Vagina (tissue), 2 donors: ENCODE measurements around the gene NLRP1. TPM values are rescaled to one million over a fixed set of nuclear protein-coding genes. Genes with fewer than 3 reads are reported as not detected.

Experiments
- DNase-seq, 2 donors: peaks; one replicate each; pipeline ENCODE4 v3.0.0-alpha.2; 2017; ENCODE audit errors: extremely low spot score in 2 of 2
- H3K27ac ChIP-seq: fragments of 200-600 bp; sonication (generic); one replicate; pipeline ENCODE4 v1.5.1; 2019
- H3K27me3 ChIP-seq: fragments of 200-600 bp; sonication (generic); one replicate; pipeline ENCODE4 v1.5.1; 2019
- H3K36me3 ChIP-seq, 2 donors: fragments of 200-600 bp; sonication (generic); one replicate each; pipeline ENCODE4 v1.5.1; 2017 to 2019
- H3K4me1 ChIP-seq: fragments of 200-600 bp; sonication (generic); one replicate; pipeline ENCODE4 v1.5.1; 2019
- H3K4me3 ChIP-seq, 2 donors: fragments of 200-600 bp; sonication (generic); 1 replicate in 1 of 2; 2 replicates in 1 of 2; pipeline ENCODE4 v1.5.1; 2016 to 2019
- H3K9me3 ChIP-seq: fragments of 200-600 bp; sonication (generic); one replicate; pipeline ENCODE4 v1.5.1; 2019
- CTCF ChIP-seq, 3 experiments: fragments of 450-650 bp in 2 of 3; fragments of 200-600 bp in 1 of 3; sonication (generic) in 1 of 3; IDR thresholded peaks; one replicate each; pipeline ENCODE4 v1.5.1; 2017 to 2019; ENCODE audit warnings: antibody characterized with exemption in 3 of 3, mild to moderate bottlenecking in 2 of 3, moderate library complexity in 2 of 3
- POLR2A ChIP-seq, 2 donors: fragments of 450-650 bp; IDR thresholded peaks; one replicate each; pipeline ENCODE4 v1.6.1; 2017; ENCODE audit warnings: antibody characterized with exemption in 2 of 2, mild to moderate bottlenecking in 2 of 2, moderate library complexity in 2 of 2
- POLR2AphosphoS5 ChIP-seq, 2 donors: sonication (generic); formaldehyde crosslinking; IDR thresholded peaks; one replicate each; pipeline ENCODE4 v1.9.0; 2017; ENCODE audit warnings: antibody characterized with exemption in 2 of 2, mild to moderate bottlenecking in 2 of 2, low read depth in 1 of 2; ENCODE audit not compliant: insufficient read depth in 1 of 2
- intact Hi-C: fragments of 100-400 bp; cut with DNase I; formaldehyde crosslinking; loops from one replicate; pipeline ENCODE4 v1.15.1; 2023
- total RNA-seq: library from RNA; depleted of rRNA; stranded (reverse); fragments of >200 nt; gene quantifications from one replicate; pipeline ENCODE4 v1.2.3, GENCODE V29; 2016

Gene NLRP1
- total RNA-seq, 1 donor from 2014 or later = 83.7 TPM

GRCh38 chr17:5511401-5512225, 72.7 kb downstream of the NLRP1 start:
- intact Hi-C loops = no loop called here
- TF ChIP-seq POLR2AphosphoS5 (IDR thresholded peaks at IDR 0.05; ENCODE audit: insufficient read depth in 1 of 2, low read depth in 1 of 2) (no peak), POLR2A (IDR thresholded peaks at IDR 0.05) (no peak), CTCF (IDR thresholded peaks at IDR 0.05) (no peak)
- no peak overlapping the region for H3K4me3 ChIP-seq
- peaks cover 0 to 29% of the 10 kb centered on the region in 2 donors for H3K36me3 ChIP-seq
- no peaks in the 10 kb centered on the region for H3K9me3 ChIP-seq
- no peak for DNase-seq
- H3K27ac ChIP-seq = peak overlapping the region; percentile 13
- no peaks in the 10 kb centered on the region for H3K27me3 ChIP-seq
- H3K4me1 ChIP-seq = no peaks in the 10 kb centered on the region

GRCh38 chr17:5510771-5511170, 73.5 kb downstream of the NLRP1 start:
- H3K27ac ChIP-seq = peak overlapping the region; percentile 13
- H3K4me1 ChIP-seq = no peaks in the 10 kb centered on the region
- TF ChIP-seq POLR2AphosphoS5 (IDR thresholded peaks at IDR 0.05; ENCODE audit: insufficient read depth in 1 of 2, low read depth in 1 of 2) = no peak
- TF ChIP-seq CTCF (IDR thresholded peaks at IDR 0.05) = no peak
- TF ChIP-seq POLR2A (IDR thresholded peaks at IDR 0.05) = no peak
- H3K36me3 ChIP-seq = peaks cover 0 to 25% of the 10 kb centered on the region in 2 donors
- no peaks in the 10 kb centered on the region for H3K9me3 ChIP-seq
- H3K4me3 ChIP-seq = no peak overlapping the region
- intact Hi-C loops = no loop called here
- DNase-seq = no peak
- H3K27me3 ChIP-seq = no peaks in the 10 kb centered on the region

- Histone ChIP-seq H3K27me3 (no peaks in the 10 kb centered on the region), H3K9me3 (no peaks in the 10 kb centered on the region), H3K4me1 (no peaks in the 10 kb centered on the region), H3K36me3 (peaks cover 0 to 14% of the 10 kb centered on the region in 2 donors), H3K27ac (no peak overlapping the region), H3K4me3 (no peak overlapping the region)
- DNase-seq = no peak
- intact Hi-C loops = no loop called here
- TF ChIP-seq CTCF (IDR thresholded peaks at IDR 0.05) (no peak), POLR2AphosphoS5 (IDR thresholded peaks at IDR 0.05; ENCODE audit: insufficient read depth in 1 of 2, low read depth in 1 of 2) (no peak), POLR2A (IDR thresholded peaks at IDR 0.05) (no peak)
These were observed 74.8 kb downstream of the NLRP1 start for GRCh38 chr17:5509482-5509881.

GRCh38 chr17:5508810-5509209, 75.5 kb downstream of the NLRP1 start:
- DNase-seq = no peak
- TF ChIP-seq POLR2AphosphoS5 (IDR thresholded peaks at IDR 0.05; ENCODE audit: insufficient read depth in 1 of 2, low read depth in 1 of 2) (no peak), CTCF (IDR thresholded peaks at IDR 0.05) (no peak), POLR2A (IDR thresholded peaks at IDR 0.05) (no peak)
- intact Hi-C loops = no loop called here

GRCh38 chr17:5506307-5506706, 78.0 kb downstream of the NLRP1 start:
- no peaks in the 10 kb centered on the region for H3K9me3 ChIP-seq
- H3K27me3 ChIP-seq = no peaks in the 10 kb centered on the region
- H3K36me3 ChIP-seq = peaks cover 0 to 11% of the 10 kb centered on the region in 2 donors
- intact Hi-C loops = no loop called here
- no peak for DNase-seq
- no peak overlapping the region for H3K27ac ChIP-seq
- H3K4me3 ChIP-seq = no peak overlapping the region
- TF ChIP-seq POLR2A (IDR thresholded peaks at IDR 0.05) (no peak), CTCF (IDR thresholded peaks at IDR 0.05) (no peak), POLR2AphosphoS5 (IDR thresholded peaks at IDR 0.05; ENCODE audit: insufficient read depth in 1 of 2, low read depth in 1 of 2) (no peak)
- H3K4me1 ChIP-seq = peaks cover 4% of the 10 kb centered on the region

More at GRCh38 chr17:5508810-5509209, 75.5 kb downstream of the NLRP1 start:
- Histone ChIP-seq H3K4me1 (no peaks in the 10 kb centered on the region), H3K4me3 (no peak overlapping the region), H3K27me3 (no peaks in the 10 kb centered on the region), H3K27ac (no peak overlapping the region), H3K9me3 (no peaks in the 10 kb centered on the region), H3K36me3 (peaks cover 0 to 8% of the 10 kb centered on the region in 2 donors)
